ENCODE measurements around the gene RNF217.
"Not testable (repeated sequence)": the region's sequence is repeated elsewhere in the genome, so short reads cannot be mapped to it uniquely, and the experiment has no call there.

The RNF217 gene

GRCh38 chr6:125015152-125015551, 52.9 kb downstream of the RNF217 start:
- no peak for DNase-seq (ENCODE audit: low read depth)

GRCh38 chr6:125018136-125018535, 55.9 kb downstream of the RNF217 start:
- no peak for DNase-seq (ENCODE audit: low read depth)

DNA sequence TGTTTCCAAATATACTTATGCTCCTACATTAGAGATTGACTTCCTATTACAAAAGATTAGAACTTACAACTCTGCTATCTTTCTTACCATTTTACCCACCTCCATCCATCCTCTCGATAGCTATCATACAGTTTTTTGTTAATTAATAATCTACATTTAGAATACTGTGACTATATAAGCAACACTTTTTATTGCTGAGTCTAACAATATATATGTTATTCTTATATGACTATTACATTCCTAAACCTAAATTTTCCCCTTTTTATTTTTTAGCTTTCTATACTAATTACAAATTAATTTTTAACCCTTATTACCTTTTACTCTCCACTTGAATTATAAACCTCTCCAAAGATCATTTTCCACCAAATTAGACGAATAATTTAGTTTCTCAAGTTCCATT, 57.0 kb downstream of the RNF217 start:
- no peak for DNase-seq (ENCODE audit: low read depth)

- DNase-seq (ENCODE audit: low read depth) = no peak
Observed at GRCh38 chr6:125019918-125020317, 57.7 kb downstream of the RNF217 start.

- DNase-seq (ENCODE audit: low read depth) = no peak
Observed at GRCh38 chr6:125020385-125020784, 58.1 kb downstream of the RNF217 start.

DNA sequence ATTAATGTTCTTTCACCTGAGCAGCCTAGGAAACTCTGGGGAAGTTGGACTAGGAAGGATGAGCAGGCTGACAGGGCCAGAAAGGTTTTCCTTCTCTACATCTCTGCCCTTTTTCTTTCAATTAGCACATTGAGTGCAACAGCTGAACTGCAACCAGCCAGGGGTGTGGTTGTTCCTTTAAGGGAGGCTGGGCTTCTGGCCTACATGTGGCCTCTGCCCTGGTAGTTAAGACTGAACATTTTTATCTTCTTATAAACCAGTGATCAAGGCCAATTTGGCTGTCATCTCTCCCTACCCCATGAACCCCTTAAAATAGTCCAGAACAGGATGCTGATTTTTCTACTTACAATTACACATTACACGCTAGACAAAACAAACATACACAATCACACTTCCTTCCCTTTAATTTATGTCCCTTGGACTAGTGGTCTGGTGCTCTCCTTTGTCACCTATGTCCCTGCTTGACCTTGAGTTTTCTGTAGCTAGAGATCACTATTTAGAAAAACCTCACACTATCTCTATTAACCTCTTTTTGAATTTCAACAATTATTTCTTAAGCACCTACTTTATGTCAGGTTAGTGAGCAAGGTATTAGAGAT, 60.3 kb downstream of the RNF217 start:
- no peak for DNase-seq (ENCODE audit: low read depth)

DNA sequence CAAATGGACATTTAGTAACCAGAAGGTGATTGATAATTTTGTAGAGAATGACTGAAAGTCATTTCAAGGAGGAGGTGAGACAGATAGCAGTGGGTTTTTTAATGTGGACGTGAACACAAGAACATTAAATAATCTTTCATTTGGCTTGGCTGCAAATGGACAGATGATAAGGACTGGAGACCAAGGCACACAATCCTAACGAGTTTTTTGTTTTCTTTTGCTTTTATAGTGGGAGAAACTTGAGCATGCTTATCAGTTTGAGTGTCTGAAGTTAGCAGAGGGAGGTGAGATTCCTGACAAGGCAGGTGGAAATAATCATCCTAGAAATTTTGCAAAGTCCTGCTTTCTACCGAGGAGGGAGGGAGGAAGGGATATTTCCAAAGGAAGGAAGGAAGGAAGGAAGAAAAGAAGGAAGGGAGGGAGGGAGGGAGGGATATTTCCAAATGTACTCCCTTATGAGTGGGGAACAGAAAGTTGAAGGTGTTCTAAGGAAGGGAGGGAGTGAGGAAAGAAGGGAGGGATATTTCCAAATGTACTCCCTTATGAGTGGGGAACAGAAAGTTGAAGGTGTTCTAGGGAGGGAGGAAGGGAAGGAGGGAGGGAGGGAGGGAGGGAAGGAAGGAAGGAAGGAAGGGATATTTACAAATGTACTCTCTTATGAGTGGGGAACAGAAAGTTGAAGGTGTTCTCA, 63.1 kb downstream of the RNF217 start:
- no peak for DNase-seq (ENCODE audit: low read depth)

- DNase-seq (ENCODE audit: low read depth) = no peak
Observed at GRCh38 chr6:125027287-125027686, 65.0 kb downstream of the RNF217 start.

DNA sequence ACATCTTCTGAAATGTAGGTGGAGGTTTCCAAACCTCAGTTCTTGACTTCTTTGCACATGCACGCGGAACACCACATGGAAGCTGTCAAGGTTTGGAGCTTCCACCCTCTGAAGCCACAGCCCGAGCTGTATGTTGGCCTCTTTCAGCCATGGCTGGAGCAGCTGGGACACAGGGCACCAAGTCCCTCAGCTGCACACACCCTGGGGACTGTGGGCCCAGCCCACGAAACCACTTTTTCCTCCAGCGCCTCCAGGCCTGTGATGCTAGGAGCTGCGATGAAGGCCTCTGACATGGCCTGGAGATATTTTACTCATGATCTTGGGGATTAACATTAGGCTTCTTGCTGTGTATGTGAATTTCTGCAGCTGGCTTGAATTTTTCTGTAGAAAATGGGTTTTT, 68.7 kb downstream of the RNF217 start:
- DNase-seq (ENCODE audit: low read depth) = no peak

DNA sequence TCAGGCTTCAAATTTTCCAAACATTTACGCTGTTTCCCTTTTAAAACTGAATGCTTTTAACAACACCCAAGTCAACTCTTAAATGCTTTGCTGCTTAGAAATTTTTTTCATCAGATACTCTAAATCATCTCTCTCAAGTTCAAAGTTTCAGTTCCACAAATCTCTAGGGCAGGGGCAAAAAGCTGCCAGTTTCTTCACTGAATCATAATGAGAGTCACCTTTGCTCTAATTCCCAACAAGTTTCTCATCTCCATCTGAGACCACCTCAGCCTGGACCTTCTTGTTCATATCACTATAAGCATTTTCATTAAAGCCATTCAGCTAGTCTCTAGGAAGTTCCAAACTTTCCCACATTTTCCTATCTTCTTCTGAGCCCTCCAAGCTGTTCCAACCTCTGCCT, 69.1 kb downstream of the RNF217 start:
- DNase-seq (ENCODE audit: low read depth) = no peak

GRCh38 chr6:125034929-125035328, 72.7 kb downstream of the RNF217 start:
- DNase-seq (ENCODE audit: low read depth) = not testable (repeated sequence)

- not testable (repeated sequence) for DNase-seq (ENCODE audit: low read depth)
Observed at GRCh38 chr6:125036486-125036885, 74.2 kb downstream of the RNF217 start.

- DNase-seq (ENCODE audit: low read depth) = no peak
Observed at GRCh38 chr6:125037827-125038226, 75.6 kb downstream of the RNF217 start.

DNA sequence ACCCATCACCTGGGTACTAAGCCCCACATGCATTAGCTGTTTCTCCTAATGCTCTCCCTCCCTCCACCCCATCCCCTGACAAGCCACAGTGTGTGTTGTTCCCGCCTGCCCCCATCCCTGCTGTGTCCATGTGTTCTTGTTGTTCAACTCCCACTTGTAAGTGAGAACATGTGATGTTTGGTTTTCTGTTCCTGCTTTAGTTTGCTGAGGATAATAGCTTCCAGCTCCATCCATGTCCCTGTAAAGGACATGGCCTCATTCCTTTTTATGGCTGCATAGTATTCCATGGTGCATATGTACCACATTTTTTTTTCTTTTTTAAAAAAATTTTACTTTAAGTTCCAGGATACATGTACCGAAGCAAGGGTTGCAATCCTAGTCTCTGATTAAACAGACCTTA, 76.7 kb downstream of the RNF217 start:
- DNase-seq (ENCODE audit: low read depth) = no peak

DNA sequence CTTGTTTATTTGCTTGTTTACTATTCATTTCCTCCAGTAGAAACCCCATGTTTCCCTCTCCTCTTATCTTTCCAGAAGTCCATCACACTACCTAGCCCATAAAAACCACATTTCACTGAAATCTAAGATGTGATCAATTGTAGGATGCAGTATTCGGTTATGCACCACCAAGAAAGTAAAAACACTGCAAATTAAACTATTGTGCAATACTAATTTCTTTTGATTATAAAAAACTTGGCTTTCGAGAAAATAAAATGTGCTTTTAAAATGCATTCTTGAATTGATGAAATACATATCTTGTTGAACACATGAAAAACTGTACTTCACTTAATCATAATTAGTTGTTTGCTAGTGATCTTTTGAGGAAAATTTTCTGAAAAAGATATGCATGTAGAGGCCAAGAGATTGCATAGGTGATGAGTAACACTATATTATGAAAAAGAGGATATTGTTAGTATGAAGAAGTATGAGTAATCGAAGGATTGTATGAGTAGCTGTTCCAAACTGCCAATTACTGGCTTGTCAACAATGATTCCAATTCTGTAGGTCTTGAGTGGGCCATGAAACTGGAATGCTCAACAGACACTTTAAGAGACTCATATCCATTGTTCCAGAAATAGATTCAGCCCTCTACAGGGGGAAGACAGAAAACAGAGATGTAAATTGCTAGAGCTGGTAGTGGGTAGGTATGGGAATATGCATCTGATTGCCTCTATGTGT, 79.7 kb downstream of the RNF217 start:
- DNase-seq (ENCODE audit: low read depth) = no peak

DNA sequence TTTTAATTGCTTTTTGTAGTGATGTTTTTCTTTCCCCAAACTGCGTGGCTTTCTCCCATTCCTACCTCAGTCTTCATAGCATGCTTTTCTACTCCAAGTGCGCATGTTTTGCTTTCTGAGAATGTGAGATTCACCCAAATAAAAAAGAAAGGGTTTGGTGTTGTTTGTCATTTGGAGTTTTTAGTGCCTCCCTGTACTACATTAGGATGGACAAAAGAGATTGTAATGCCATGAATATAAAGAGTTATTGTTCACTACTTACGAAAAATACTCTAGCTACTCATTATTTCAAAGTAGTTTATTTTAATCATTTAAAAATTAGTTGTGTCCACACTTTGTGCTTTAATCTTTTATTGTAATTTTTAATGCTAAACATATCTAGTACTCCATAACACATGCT, 81.8 kb downstream of the RNF217 start:
- DNase-seq (ENCODE audit: low read depth) = no peak

DNA sequence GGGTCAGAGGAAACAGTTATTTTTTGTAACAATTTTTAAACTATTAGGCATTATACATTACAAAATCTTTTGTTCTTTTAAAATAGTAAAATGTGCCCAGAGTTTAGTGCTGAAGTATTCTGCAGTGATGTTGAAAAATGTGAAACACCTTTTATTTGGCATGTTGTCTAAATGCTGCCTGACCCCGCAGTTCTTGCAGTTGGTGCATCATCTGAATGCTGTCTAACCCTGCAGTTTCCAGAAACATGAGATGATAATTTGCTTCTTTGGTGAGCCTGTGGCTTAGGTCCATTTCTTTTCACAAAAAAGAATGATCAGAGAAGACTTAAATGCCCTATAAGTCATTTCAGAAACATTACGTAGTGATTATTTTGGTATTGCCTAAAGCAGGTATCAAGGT, 82.4 kb downstream of the RNF217 start:
- DNase-seq (ENCODE audit: low read depth) = no peak

DNA sequence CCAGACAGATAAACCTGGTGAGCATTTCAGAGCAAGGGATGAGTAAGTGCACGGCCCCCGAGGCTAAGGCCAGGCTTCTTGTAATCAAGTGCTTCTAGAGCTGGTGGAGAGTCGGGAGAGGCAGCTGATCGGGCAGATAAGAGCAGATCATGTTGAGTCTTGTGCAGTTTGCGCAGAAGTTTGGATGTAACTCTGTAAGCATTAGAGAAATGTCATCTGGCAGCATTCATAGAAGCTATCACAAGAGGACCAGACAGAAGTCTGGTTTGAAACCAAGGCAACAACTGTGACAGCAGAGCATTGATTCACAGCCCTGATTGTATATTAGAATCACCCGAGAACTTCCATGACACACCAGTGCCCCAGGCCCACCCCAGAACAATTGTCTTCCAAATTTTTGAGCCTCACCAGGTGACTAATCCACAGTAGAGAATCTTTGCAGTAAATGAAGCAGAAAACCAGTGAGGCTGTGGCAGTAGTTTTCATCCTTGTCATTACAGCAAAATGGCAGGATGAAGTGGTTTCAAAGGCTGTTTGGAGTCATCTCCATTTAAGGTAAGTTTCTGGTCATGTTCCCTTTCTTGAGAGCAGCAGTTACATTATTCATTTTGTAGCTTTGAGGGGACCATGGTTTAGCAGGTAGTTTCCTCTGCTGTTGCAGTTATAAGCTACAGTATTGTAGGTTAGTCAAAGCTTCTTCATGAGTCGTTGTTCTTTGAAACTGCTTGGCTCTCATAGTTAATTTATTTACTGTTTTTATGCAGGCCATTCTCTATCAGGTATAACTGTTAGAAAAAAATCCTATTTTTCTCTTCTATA, 84.1 kb downstream of the RNF217 start:
- DNase-seq (ENCODE audit: low read depth) = no peak

DNA sequence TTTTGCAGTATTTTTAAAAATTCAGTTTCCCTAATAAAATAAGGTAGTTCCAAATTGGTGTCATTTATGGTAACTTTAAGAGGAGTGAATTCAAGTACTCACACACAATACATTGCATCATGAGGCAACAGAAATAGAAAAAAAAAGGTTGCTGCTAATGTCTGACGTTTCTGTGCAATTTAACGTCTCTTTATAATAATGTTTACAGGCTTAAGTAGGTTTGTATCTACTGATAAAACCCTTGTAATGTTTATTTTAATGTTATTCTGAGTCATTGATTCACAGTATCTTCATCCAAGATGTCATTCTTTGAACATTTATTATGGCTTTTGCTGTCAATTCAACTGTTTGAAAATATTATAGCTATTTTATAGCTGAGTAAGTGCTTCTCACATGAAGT, 86.0 kb downstream of the RNF217 start:
- no peak for DNase-seq (ENCODE audit: low read depth)

DNA sequence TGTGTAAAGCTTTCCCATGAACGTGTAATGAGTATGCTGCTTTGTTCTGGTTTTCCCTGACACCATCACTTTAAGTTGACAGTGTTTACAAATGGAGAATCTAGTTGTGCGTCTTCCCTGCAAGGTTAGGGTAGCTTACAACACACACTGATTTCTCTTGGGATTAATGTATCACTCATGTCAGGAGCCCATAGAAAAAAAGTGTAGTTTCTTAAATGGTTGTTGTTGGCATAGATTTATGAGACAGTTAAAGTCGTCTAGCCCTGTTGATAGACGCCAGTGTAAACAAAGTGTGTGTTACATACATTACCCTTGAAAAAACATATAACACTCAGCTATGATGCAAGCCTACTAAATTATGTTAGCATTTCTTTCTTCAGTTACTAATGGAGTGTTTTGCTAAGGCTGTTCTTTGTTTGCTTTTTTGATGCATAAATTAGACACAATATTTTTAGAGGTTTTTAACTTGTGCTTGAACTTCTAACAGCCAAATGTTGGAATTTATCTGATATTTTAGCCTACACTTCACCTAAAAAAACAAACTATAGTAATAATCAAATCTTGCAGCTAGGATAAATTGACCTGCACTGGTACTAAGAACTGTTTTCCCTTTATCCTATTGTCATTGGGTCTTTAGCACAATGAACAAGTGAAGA, 88.6 kb downstream of the RNF217 start:
- no peak for DNase-seq (ENCODE audit: low read depth)

DNA sequence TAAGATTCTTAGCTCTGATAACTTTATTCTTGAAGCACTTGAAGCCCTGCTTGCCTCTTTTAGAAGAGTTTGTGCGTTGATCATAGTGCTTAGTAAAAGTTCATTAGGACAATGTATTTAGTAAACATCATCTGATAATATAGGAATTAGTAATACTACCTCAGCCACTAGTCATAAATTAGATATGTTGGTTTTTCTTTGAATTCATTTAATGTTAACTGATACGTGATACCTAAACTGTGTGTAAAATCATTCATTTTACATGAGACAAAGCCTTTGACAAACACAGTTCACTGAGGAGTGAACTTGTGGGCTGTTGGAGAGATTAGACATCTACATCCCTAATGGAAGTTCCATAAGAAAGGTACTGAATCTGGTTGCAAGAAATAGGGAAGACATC, 91.6 kb downstream of the RNF217 start:
- no peak for DNase-seq (ENCODE audit: low read depth)

GRCh38 chr6:125054331-125054730, 92.1 kb downstream of the RNF217 start:
- DNase-seq (ENCODE audit: low read depth) = no peak

Measured in stimulated activated CD8-positive, alpha-beta memory T cell treated with anti-CD3 and anti-CD28 coated beads, Interleukin-12 subunit alpha, Interleukin-12 subunit beta, amount 100 ng/mL, for 1 hour (primary cell).